HT1080 (cell line): ENCODE results near the gene PFDN6. TPM values are rescaled to one million over a fixed set of nuclear protein-coding genes. Genes with fewer than 3 reads are reported as not detected.

Experiments
- DNase-seq: peaks from one replicate; pipeline ENCODE4 v3.0.0-alpha.2; 2015; ENCODE audit warnings: low read depth
- total RNA-seq: library from RNA; depleted of rRNA; stranded (reverse); fragments of >200 nt; shearing (Covaris generic); gene quantifications from 2 replicates; pipeline ENCODE4 v1.2.3, GENCODE V29; 2014

The PFDN6 gene
- total RNA-seq, 1 experiment from 2014 or later: 194 TPM

DNA sequence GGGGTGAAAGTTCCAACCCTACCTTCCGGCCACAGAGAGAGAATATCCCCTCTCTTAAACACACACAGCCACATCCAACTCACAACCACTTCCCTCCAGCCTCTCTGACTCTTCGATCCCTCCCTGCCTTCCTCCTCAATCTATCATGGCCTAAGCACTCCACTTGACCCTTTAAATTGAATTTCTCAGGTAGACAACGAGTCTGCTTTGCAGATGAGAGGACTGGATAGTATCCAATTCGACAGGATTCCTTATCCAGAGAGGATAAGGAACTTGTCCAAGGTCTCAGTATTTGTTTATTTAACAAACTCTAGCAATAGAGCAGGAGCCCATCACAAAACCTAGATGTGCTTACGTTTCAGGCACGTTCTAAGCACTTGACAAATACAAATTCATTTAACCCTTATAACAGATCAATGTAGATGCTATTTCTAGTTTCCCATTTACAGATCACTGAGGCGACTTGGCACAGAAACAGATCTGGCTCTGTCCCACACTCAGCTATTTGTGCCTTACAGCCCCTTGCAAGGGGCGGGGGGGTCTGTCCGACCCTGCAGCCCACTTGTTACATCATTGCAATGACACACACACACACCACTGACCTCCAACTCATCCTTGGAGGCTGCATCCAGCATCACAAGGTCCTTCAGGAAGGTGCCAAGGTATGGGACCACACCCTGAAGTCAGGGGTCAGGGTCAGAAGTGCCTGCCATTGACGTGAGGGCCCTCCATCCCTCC, 4.9 kb downstream of the PFDN6 start:
- DNase-seq: no peak

DNA sequence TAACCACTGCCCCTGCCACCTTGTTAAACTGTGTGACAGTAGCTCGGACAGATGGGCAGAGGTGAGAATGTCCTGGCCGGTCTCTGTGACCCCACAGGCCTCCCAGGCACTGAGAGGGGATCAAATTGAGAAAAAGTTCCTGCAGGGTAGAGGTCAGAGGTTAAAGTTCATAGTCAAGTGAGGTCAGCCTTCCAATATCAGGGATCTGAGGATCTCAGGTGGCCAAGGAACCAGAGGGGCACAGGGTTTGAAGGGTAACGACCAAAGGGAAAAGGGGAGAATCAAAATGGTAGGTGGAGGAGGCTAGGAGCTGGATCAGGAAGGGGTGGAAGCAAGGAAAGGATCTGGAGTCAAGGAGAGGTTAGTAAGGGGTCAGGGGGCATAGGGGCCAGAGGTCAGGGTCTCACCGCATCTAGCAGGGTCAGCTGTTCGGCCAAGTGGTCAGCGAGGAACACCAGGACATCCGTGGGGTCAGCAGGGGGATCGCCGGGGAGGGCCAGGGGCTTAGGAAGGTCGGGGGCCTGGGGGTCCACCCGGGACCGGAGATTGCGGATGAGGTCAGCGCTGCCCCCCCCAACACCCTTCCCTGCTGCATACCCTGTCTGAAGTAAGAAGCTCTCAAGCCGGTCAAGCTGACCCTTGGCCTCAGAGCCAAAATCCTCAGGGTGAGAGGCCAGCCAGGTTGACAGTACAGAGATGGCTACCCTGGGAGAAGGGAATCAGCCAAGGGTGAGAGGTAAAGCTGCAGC, 6.4 kb downstream of the PFDN6 start:
- DNase-seq: no peak

DNA sequence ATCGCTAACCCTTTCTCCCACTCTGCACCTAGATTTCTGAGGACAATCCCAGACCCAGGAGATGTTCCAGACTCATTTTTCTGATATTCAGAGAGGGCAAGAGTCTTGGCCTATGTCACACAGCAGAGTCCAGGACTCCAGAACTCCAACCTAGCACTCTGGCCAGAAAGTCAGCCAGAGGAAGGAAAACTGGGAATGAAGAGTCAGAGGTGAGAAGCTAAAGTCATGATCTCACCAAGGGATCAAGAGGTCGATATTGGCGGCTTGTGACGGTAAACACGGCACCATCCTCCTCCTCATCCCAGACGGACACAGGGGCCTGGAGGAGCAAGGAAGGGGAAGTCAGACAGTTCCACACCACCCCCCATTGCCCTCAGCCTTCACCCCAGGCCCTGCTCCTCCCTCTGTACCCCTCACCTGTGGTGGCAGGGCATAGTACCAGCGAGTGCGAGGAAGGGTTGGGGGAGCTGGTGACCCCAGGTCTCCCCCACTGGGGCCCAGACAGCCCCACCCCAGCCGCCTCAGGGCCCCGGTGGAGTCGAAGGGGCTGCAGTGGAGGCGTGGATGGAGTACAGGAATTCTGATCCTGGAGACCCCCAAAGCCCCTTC, 7.5 kb downstream of the PFDN6 start:
- no peak for DNase-seq

DNA sequence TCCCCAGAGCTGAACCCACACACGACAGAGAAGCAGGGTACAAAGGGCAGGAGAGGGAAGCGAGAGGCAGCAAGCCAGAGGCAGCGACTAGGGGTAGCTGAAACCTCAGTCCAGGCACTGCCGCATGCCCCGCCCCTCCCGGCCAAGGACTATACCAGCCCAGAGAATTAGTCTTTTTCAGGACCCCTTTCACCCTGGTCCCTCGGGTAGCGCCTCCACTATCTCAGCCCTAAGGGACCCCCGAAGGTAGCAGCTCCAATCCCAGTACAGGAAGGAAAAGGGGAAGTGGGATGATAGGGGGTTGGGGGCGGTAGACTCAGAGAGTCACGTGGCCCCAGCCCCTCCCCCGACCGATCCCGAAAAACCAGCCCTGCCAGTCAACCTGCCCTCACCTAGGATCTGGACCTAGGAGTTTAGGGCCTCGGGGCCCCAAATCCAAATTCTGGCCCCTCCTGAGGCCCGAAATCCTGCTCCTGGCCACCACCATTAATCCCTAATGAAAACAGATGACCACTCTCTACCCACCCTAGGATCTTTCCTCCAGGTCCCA, 8.1 kb downstream of the PFDN6 start:
- DNase-seq: peak; percentile 51

DNA sequence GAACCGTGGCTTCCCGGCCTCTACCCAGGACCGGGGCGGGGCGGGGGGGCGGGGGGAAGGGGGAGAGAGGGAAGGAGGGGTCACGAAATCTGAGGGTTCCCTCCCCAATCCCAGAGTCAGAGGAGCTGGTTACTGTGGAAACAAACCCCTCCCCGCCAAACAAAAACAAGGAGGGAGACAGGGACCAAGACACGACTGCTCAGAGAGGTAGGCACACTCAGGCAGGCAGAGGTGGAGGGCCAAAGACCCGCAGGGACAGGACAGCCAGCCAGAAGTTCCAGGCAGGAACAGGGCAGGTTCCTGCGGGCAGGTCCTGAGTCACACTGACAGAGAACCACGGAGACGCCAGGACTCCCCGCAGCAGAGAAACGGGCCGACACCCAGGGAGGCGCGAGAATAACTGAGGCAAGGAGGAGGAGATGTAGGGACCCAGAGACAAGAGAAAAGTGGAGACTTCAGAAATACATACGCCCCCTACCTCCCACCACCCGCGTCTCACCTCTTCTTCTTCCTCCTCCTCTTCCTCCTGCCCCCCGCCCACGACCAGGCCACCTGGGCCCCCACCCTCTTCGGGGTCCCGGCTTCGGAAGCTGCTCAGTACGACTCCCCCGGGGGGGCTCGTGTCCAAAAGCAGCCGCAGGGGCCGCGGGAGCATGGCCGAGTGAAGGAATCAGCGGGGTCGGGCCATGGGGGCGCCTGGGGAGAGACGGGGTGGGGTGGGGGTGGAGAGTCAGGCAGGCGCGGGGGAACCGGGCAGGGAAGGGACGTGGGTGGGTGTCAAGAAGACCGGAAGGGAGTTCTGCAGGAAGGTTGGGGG, 8.8 kb downstream of the PFDN6 start:
- DNase-seq: peak; percentile 85

DNA sequence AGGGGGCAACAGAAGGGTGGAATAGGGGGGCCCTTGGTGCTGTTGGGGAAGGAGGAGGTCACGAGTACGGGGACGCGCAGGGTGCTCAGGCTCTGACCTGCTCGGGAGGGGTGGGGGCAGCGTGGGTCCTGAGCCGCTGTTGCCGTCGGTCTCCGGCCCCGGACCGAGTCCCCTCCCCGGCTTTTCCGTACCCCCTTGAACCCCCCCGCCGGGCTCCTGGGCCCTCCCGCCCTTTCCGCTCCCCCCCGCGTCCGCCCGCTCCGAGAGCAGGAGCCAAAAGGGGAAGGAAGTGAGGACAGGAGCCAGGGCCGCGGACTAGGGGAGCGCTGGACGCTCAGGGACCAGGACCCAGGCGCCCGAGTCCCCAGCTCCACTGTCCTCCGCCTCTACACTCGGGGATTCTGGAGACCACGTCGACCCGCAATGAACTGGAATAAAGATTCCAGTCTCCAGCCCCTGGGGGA, 9.4 kb downstream of the PFDN6 start, which contains the start of gene RGL2:
Gene RGL2, minus strand, starts transcription at position 170 of the 464 bp plus-strand sequence. CDS start 332 bp downstream, outside the sequence.
- DNase-seq: no peak

DNA sequence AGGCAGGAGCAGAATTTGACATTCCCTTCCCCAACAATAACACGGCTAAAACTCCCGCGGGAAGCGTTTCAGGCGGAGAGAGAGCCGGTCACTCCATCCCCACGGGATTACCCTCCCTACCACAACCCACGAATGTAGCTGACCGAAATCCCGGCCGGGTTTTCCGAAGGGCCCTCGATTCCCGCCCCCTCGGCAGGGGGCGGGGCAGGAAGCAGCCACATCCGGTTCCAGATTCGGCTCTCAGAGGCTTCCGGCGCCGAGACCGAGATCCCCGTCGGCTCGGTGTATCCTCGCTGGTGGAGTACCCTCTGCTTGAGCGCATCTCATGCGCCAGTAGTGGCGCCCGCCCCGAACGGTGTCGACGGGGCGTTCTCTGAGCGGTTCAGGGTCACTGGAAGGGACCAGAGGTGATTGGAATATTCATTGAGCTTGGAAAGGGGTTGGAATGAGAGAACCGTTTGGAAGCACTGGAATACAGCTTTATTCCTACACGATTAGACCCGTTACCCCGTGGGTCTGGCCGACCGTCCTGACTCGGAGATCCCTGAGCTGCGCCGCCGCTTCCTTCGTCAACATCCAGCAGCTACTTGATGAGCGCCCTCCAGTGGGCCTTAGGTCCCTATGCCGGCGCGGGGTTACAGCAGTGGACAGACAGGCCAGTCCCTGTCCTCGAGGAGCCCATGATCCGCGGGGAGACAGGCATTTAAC, 10.0 kb downstream of the PFDN6 start:
- peak; percentile 90 for DNase-seq

DNA sequence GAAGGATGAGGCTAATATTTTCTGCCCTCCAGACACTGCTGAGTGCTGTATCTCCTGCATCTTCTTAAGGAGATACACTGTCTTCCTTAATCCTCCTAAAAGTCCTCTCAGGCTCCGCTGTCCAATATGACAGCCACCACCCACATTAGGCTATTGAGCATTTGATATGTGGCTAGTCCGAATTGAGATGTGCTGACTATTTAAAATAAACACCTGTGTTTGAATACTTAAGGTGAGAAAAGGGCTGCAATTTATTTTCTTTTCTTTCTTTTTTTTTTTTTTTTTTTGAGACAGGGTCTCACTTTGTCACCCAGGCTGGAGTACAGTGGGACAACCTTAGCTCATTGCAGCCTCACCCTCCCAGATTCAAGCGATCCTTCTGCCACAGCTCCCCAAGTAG, 12.5 kb downstream of the PFDN6 start:
- no peak for DNase-seq

DNA sequence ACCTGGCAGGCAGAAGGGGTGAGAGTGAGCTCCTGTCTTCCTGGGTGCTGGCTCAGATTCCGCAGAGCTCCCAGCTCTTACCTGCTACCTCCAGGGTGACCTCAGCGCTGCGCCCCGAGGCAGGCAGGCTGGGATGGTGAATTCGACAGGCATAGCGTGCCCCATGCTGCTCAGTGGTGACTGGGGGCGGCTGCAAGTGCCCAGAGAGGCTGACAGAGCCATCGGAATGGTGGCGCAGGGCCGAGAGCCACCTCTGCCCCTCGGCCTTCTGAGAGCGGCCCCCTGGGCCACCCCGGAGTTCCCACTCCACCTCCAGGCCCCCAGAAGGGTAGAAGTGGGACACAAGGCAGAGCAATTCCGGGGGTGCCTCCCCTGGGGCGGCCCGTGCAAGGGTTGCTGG, 14.8 kb downstream of the PFDN6 start:
- no peak for DNase-seq

DNA sequence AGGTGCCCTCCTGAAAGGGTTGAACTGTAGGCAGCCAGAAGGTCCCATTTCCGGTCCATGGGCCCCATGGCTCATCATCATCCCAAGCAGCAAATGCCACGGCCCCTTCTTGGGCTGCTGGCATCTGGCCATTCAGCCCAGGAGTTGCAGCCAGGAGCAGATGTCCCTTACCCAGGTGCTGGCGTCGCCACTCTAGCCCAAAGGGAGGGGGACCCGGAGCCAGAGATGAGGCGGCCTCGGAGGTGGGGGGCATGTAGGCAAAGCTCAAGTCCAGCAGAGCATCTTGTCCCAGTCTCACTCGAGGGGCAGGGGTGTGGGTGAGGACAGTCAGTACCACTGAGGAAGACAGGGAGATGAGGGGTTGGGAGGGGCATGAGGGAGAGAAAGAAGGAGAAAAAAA, 15.7 kb downstream of the PFDN6 start:
- DNase-seq: no peak

DNA sequence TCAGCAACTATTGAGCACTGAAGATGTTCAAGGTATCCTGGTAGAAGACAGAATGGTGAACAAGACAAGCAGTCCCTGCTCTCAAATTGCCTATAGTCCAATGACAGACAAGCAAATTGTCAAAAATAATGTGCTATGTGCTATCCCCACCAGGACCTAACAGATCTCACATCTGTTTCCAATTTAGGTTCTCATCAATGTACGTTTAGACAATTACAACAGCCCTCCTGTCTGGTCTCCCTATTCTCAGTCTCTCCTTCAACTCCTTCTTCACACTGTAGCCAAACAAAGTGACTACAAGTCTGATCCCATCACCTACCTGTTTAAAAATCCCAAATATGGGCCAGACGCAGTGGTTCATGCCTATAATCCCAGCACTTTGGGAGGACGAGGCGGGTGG, 17.0 kb downstream of the PFDN6 start:
- no peak for DNase-seq

DNA sequence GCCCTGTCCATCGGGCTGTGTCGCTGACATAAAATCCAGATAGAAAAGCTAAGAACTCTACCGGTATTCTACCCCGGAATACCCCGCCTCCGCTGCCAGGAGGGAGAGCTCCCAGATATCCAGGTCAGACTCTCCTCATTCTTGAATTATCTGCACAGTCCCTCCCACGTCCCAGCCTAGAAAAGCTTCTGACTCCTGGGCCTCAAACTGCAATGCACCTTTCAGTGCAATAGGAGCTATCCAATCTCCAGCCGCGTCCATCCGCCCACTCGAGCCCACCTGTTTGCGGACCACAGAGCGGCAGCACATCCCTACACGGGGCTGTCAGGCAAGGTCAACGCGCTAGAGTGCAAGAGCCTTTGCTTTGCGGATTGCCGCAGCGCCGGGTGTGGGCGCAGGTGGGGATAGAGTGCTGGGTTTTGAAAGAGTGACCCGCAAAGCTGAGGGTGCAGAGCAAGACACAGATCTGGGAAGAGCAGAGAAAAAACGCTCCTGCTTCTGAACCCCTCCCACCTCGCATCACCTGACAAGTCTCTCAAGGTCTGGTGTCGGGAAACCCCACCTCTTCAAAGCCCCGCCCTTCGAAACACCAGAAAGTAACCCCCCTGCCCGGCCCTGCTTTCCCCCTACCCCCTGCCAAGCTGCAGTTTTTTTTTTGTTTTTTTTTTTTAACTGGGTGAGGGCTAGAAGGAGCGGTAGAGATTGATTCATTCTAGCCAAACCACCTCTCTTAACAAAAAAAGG, 23.1 kb downstream of the PFDN6 start:
- peak; percentile 67 for DNase-seq

DNA sequence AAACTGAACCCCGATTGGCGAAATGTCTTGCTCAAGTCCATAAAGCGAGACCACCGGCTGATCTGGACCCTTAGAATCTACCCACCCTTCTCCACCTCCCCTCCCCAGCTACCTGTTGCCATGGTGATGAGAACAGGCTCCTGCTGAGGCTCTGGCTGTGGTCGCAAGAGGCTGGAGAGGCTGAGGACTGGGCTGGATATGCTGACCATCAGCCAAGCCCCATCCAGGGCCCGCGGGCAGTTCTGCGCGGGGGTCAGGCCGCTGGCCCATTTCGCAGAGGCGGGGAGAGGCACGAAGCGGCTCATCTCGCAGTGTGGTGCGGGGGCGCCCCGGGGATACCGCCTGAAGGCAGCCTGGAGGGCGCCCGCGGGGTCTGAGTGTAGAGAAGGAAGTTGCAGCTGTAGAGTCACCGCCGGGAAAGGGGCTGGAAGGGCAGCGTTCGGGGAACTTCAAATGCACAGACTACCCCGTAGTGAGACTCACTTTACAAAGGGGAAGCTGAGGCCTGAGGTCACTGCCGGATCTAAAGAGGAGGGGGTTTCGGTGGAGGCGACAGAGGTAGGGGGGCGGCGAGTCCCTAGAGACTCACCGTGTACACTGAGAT, 23.8 kb downstream of the PFDN6 start:
- DNase-seq: peak; percentile 17

DNA sequence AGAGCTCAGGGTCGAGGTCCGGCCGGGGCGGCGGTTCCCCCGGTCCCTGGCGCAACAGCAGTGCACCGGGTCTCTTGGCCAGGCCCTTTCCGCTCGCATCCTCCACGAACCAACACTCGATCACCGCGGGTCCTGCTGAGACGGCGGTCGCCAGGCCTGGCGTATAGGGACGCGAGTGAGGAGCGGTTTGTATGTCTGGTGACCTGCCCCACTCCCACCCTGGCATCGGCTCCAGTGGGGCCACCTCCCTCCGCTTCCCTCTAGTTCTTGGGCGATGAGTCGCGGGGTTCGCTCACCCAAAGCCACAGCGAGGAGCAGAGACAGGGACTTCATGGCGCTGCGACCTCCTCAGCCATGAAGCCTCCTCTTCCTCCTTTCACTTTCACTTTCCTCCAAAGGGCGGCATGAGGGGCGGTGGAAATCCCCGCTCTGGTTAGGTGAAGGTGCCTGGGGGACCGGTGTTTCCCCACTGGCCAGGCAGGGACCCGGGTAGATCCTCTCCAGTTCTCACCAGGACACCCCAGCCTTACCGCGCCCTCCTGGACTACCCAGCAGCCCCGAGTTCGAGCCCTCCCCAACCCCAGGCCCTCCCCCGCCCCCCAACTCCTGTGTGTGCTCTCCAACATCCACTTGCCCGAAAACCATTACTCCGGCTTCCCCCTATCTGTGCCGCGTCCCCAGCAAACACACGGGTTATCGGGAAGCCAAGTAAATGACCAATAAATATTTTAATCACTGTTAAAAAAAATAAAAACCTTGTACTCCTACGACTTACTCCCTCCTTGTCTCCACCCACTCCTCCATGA, 24.5 kb downstream of the PFDN6 start, which contains the start of gene TAPBP:
Gene TAPBP, minus strand, starts transcription at position 370 of the 806 bp plus-strand sequence. Its CDS starts 37 bp downstream, at position 333.
- peak; percentile 62 for DNase-seq

DNA sequence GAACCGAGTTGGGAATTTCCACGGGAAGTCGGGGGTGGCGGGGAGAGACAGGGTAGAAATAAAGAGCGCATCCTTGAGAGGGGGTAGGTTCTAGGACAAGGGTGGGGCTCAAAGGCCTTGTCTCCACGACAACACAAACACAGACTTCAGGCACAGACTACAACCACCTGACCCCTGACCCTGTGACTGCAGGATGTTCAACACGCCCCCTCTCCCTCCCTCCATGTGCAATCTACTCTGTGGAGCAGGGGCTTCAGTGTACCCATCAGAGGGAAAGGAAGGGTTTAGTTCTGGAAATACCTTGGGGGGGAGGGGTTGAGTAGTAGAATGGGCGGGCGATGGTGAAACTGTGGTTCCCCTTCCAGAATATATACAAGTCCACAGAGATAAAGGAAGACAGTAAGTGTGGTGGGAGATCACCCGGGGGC, 25.1 kb downstream of the PFDN6 start:
- peak; percentile 74 for DNase-seq

DNA sequence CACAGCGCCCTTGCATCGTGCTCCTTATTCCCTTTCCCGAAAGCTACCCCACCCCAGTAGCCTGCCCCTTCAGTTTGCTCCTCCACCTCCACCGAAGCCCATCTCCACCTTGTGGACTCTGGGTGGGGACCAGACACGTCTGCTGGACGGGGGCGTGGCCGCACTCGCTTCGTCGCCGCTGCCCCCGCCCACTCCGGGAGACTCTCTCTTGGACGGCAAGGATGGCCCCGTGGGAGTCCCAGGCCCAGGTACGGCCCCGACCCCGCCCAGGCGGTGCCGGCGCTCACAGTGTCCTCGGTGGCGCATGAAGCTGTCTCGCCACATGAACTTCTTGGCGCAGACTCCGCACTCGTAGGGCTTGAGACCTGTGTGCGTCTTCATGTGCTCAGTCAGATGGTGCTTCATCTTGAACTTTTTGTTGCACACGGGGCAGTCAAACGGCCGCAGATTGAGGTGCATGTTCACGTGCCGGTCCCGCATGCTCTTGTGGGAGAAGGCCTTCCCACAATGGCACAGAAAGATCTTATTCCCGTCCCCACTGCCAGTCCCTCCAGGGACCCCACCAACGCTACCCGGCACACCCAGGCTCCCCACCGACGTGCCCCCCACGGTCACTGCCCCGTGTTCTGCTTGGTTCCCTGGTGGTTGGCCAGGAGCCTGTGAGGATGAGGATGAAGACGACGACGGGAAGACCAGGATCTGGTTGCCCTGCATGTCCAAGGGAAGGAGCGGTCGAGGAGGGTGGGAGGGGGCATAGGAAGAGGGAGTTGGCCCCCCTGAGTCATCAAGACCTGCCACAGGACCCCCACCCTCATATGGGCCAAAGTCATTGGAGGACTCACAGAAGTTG, 25.8 kb downstream of the PFDN6 start:
- no peak for DNase-seq
